ENCODE measurements around the gene PRLR.

PRLR gene

GRCh38 chr5:35082530-35082929 is 147.8 kb downstream of the PRLR start:
- Histone ChIP-seq H3K27ac (ENCODE audit: low read depth, low read length) (no peak overlapping the region), H3K9me3 (ENCODE audit: control insufficient read depth, insufficient read depth, low read depth, low read length) (no peaks in the 10 kb centered on the region), H3K4me1 (ENCODE audit: control insufficient read depth, insufficient read depth, low read length) (no peaks in the 10 kb centered on the region), H3K9ac (ENCODE audit: low read length) (no peak overlapping the region), H3K4me3 (ENCODE audit: low read depth, low read length) (no peak overlapping the region), H3K27me3 (ENCODE audit: control insufficient read depth, insufficient read depth, low read length) (no peaks in the 10 kb centered on the region), H3K36me3 (ENCODE audit: control insufficient read depth, insufficient read depth, low read length) (no peaks in the 10 kb centered on the region)

GRCh38 chr5:35081134-35081533 is 149.2 kb downstream of the PRLR start:
- no peaks in the 10 kb centered on the region for H3K36me3 ChIP-seq (ENCODE audit: control insufficient read depth, insufficient read depth, low read length)
- H3K9ac ChIP-seq (ENCODE audit: low read length) = no peak overlapping the region
- H3K4me3 ChIP-seq (ENCODE audit: low read depth, low read length) = no peak overlapping the region
- H3K9me3 ChIP-seq (ENCODE audit: control insufficient read depth, insufficient read depth, low read depth, low read length) = no peaks in the 10 kb centered on the region
- no peak overlapping the region for H3K27ac ChIP-seq (ENCODE audit: low read depth, low read length)
- H3K4me1 ChIP-seq (ENCODE audit: control insufficient read depth, insufficient read depth, low read length) = no peaks in the 10 kb centered on the region
- no peaks in the 10 kb centered on the region for H3K27me3 ChIP-seq (ENCODE audit: control insufficient read depth, insufficient read depth, low read length)

GRCh38 chr5:35073160-35073559 is 157.1 kb downstream of the PRLR start:
- H3K9me3 ChIP-seq (ENCODE audit: control insufficient read depth, insufficient read depth, low read depth, low read length) = peaks cover 8% of the 10 kb centered on the region; the same call in 1 of the 2 replicates
- no peak overlapping the region for H3K9ac ChIP-seq (ENCODE audit: low read length)
- no peak overlapping the region for H3K4me3 ChIP-seq (ENCODE audit: low read depth, low read length)
- no peaks in the 10 kb centered on the region for H3K36me3 ChIP-seq (ENCODE audit: control insufficient read depth, insufficient read depth, low read length)
- H3K27me3 ChIP-seq (ENCODE audit: control insufficient read depth, insufficient read depth, low read length) = no peaks in the 10 kb centered on the region
- no peak overlapping the region for H3K27ac ChIP-seq (ENCODE audit: low read depth, low read length)
- H3K4me1 ChIP-seq (ENCODE audit: control insufficient read depth, insufficient read depth, low read length) = no peaks in the 10 kb centered on the region

GRCh38 chr5:35069188-35069587 is 161.1 kb downstream of the PRLR start:
- Histone ChIP-seq H3K9ac (ENCODE audit: low read length) (no peak overlapping the region), H3K27ac (ENCODE audit: low read depth, low read length) (no peak overlapping the region), H3K4me1 (ENCODE audit: control insufficient read depth, insufficient read depth, low read length) (no peaks in the 10 kb centered on the region), H3K36me3 (ENCODE audit: control insufficient read depth, insufficient read depth, low read length) (no peaks in the 10 kb centered on the region), H3K27me3 (ENCODE audit: control insufficient read depth, insufficient read depth, low read length) (no peaks in the 10 kb centered on the region), H3K4me3 (ENCODE audit: low read depth, low read length) (no peak overlapping the region), H3K9me3 (ENCODE audit: control insufficient read depth, insufficient read depth, low read depth, low read length) (peaks cover 8% of the 10 kb centered on the region; the same call in 1 of the 2 replicates)

GRCh38 chr5:35067985-35068384 is 162.3 kb downstream of the PRLR start:
- Histone ChIP-seq H3K27ac (ENCODE audit: low read depth, low read length) (no peak overlapping the region), H3K4me3 (ENCODE audit: low read depth, low read length) (no peak overlapping the region), H3K36me3 (ENCODE audit: control insufficient read depth, insufficient read depth, low read length) (no peaks in the 10 kb centered on the region), H3K9me3 (ENCODE audit: control insufficient read depth, insufficient read depth, low read depth, low read length) (no peaks in the 10 kb centered on the region), H3K9ac (ENCODE audit: low read length) (no peak overlapping the region), H3K4me1 (ENCODE audit: control insufficient read depth, insufficient read depth, low read length) (no peaks in the 10 kb centered on the region), H3K27me3 (ENCODE audit: control insufficient read depth, insufficient read depth, low read length) (no peaks in the 10 kb centered on the region)

GRCh38 chr5:35066260-35066795 is 164.0 kb downstream of the PRLR start:
- Histone ChIP-seq H3K4me3 (ENCODE audit: low read depth, low read length) (no peak overlapping the region), H3K36me3 (ENCODE audit: control insufficient read depth, insufficient read depth, low read length) (no peaks in the 10 kb centered on the region), H3K9me3 (ENCODE audit: control insufficient read depth, insufficient read depth, low read depth, low read length) (no peaks in the 10 kb centered on the region), H3K27me3 (ENCODE audit: control insufficient read depth, insufficient read depth, low read length) (no peaks in the 10 kb centered on the region), H3K27ac (ENCODE audit: low read depth, low read length) (no peak overlapping the region), H3K4me1 (ENCODE audit: control insufficient read depth, insufficient read depth, low read length) (no peaks in the 10 kb centered on the region), H3K9ac (ENCODE audit: low read length) (no peak overlapping the region)

- H3K36me3 ChIP-seq (ENCODE audit: control insufficient read depth, insufficient read depth, low read length) = no peaks in the 10 kb centered on the region
- H3K27me3 ChIP-seq (ENCODE audit: control insufficient read depth, insufficient read depth, low read length) = no peaks in the 10 kb centered on the region
- H3K9me3 ChIP-seq (ENCODE audit: control insufficient read depth, insufficient read depth, low read depth, low read length) = no peaks in the 10 kb centered on the region
- no peak overlapping the region for H3K9ac ChIP-seq (ENCODE audit: low read length)
- no peaks in the 10 kb centered on the region for H3K4me1 ChIP-seq (ENCODE audit: control insufficient read depth, insufficient read depth, low read length)
- no peak overlapping the region for H3K27ac ChIP-seq (ENCODE audit: low read depth, low read length)
- no peak overlapping the region for H3K4me3 ChIP-seq (ENCODE audit: low read depth, low read length)
These were observed 166.9 kb downstream of the PRLR start for GRCh38 chr5:35063414-35063813.

GRCh38 chr5:35061211-35061770 is 169.0 kb downstream of the PRLR start:
- no peaks in the 10 kb centered on the region for H3K4me1 ChIP-seq (ENCODE audit: control insufficient read depth, insufficient read depth, low read length)
- no peak overlapping the region for H3K4me3 ChIP-seq (ENCODE audit: low read depth, low read length)
- no peak overlapping the region for H3K27ac ChIP-seq (ENCODE audit: low read depth, low read length)
- H3K9ac ChIP-seq (ENCODE audit: low read length) = no peak overlapping the region
- no peaks in the 10 kb centered on the region for H3K27me3 ChIP-seq (ENCODE audit: control insufficient read depth, insufficient read depth, low read length)
- H3K36me3 ChIP-seq (ENCODE audit: control insufficient read depth, insufficient read depth, low read length) = no peaks in the 10 kb centered on the region
- no peaks in the 10 kb centered on the region for H3K9me3 ChIP-seq (ENCODE audit: control insufficient read depth, insufficient read depth, low read depth, low read length)

- Histone ChIP-seq H3K9me3 (ENCODE audit: control insufficient read depth, insufficient read depth, low read depth, low read length) (no peaks in the 10 kb centered on the region), H3K4me3 (ENCODE audit: low read depth, low read length) (no peak overlapping the region), H3K4me1 (ENCODE audit: control insufficient read depth, insufficient read depth, low read length) (0 out of 2 replicates have a peak, but pooled peaks cover 7% of the 10 kb centered on the region), H3K36me3 (ENCODE audit: control insufficient read depth, insufficient read depth, low read length) (no peaks in the 10 kb centered on the region), H3K27me3 (ENCODE audit: control insufficient read depth, insufficient read depth, low read length) (no peaks in the 10 kb centered on the region), H3K9ac (ENCODE audit: low read length) (no peak overlapping the region), H3K27ac (ENCODE audit: low read depth, low read length) (no peak overlapping the region)
These were observed 170.1 kb downstream of the PRLR start for GRCh38 chr5:35060236-35060635.

GRCh38 chr5:35059251-35059650 is 171.0 kb downstream of the PRLR start:
- 0 out of 2 replicates have a peak, but pooled peaks cover 7% of the 10 kb centered on the region for H3K4me1 ChIP-seq (ENCODE audit: control insufficient read depth, insufficient read depth, low read length)
- H3K27me3 ChIP-seq (ENCODE audit: control insufficient read depth, insufficient read depth, low read length) = no peaks in the 10 kb centered on the region
- no peak overlapping the region for H3K27ac ChIP-seq (ENCODE audit: low read depth, low read length)
- H3K9ac ChIP-seq (ENCODE audit: low read length) = no peak overlapping the region
- no peaks in the 10 kb centered on the region for H3K9me3 ChIP-seq (ENCODE audit: control insufficient read depth, insufficient read depth, low read depth, low read length)
- H3K4me3 ChIP-seq (ENCODE audit: low read depth, low read length) = no peak overlapping the region
- H3K36me3 ChIP-seq (ENCODE audit: control insufficient read depth, insufficient read depth, low read length) = no peaks in the 10 kb centered on the region

GRCh38 chr5:35058374-35058788 is 171.9 kb downstream of the PRLR start:
- H3K36me3 ChIP-seq (ENCODE audit: control insufficient read depth, insufficient read depth, low read length) = no peaks in the 10 kb centered on the region
- H3K4me1 ChIP-seq (ENCODE audit: control insufficient read depth, insufficient read depth, low read length) = 0 out of 2 replicates have a peak, but pooled peaks cover 7% of the 10 kb centered on the region
- H3K9me3 ChIP-seq (ENCODE audit: control insufficient read depth, insufficient read depth, low read depth, low read length) = no peaks in the 10 kb centered on the region
- no peak overlapping the region for H3K9ac ChIP-seq (ENCODE audit: low read length)
- H3K4me3 ChIP-seq (ENCODE audit: low read depth, low read length) = no peak overlapping the region
- no peaks in the 10 kb centered on the region for H3K27me3 ChIP-seq (ENCODE audit: control insufficient read depth, insufficient read depth, low read length)
- H3K27ac ChIP-seq (ENCODE audit: low read depth, low read length) = no peak overlapping the region

Measured in HUES6 (cell line).